OCI-M2 (cell line): Measurements from ENCODE around the gene ANKRD66.
"Not testable (repeated sequence)": the region's sequence is repeated elsewhere in the genome, so short reads cannot be mapped to it uniquely, and the experiment has no call there.

ENCODE experiments used
- DNase-seq: peaks from one replicate; lab custom pipeline; 2025; ENCODE audit not compliant: unreplicated experiment; lab: John Stamatoyannopoulos, UW

ANKRD66 gene

DNA sequence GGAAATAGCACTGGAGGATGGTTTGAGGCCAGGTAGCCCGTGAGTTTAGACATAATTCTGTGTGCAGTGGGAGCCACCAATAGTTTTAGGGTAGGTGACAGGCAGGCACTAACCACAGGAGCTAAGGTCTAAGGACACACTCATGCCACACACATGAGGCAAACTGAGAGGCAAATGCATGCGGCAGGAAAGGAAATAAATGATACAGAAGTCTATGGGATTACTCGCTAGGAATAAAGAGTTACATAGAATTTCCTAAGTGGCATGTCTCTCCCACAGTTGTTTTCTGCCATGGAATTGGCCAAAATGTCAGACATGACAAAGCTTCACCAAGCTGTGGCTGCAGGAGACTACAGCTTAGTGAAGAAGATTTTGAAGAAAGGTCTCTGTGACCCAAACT lies 4.9 kb downstream of the ANKRD66 start:
- DNase-seq: no peak

DNA sequence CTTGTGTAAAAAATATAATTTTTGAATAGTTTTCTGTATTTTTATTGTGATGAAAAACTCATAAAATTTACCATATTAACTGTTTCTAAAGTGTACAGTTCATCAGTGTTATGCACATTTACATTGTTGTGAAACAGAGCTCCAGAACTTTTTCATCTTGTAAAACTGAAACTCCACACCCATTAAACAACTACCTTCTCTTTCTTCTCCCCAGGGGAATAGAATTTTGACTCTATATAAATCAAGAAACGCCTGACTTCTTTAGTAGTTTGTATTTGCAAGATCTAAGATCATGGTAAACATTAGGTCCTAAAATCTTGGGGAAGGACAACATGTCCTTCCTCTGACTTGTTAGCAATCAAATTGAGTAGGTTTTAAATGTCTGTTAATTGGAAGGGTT lies 9.1 kb downstream of the ANKRD66 start:
- no peak for DNase-seq

DNA sequence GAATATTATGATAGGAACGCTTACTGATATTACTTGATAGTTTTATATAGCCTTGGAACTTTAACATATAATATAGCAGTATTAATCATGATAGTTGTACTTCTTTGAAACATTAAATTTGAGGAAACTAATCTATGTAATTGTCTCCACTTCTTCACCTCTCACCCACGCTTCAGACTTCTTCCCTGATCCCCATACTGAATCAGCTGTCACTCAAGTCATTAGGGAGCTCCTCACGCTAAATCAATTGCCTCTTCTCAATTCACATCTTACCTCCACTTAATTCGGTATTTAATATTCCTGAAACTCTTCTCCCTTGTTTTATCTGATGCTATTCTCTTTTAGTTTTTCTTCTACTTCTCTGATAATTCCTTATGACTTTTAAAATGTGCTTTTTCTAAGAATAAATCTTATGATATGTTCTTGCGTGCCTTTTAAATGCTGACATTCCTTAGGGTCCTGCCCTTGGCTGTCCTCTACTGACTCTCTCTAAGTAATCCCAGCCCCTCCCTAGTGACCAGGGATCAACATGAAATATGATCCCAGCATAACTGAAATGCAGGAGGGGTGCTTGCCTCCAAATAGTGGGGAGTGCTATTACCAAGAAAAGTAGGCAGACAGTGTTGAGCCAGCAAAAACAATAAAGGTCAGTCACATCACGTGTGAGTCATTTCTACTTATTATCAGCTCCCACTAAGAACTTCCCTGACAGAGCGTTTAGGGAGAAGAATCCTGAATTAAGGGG lies 9.9 kb downstream of the ANKRD66 start:
- no peak for DNase-seq

DNA sequence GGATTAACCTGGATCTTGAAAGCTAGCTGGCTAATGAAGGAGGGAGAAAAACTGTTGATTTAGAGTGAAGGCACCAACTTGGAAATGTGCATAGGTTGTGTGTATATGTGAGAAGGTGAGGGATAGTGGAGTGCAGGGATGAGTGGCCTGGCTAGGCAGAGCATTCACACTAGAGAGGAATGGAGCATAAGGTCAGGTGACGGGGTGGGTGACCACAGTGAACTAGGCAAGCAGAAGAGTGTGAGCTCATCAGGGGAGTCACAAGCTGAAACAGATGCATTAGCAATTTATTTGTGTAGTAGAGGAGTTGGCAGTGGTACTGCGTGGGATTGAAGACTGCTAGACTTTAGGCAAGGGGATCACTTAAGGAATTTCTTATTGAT lies 10.5 kb downstream of the ANKRD66 start:
- no peak for DNase-seq

DNA sequence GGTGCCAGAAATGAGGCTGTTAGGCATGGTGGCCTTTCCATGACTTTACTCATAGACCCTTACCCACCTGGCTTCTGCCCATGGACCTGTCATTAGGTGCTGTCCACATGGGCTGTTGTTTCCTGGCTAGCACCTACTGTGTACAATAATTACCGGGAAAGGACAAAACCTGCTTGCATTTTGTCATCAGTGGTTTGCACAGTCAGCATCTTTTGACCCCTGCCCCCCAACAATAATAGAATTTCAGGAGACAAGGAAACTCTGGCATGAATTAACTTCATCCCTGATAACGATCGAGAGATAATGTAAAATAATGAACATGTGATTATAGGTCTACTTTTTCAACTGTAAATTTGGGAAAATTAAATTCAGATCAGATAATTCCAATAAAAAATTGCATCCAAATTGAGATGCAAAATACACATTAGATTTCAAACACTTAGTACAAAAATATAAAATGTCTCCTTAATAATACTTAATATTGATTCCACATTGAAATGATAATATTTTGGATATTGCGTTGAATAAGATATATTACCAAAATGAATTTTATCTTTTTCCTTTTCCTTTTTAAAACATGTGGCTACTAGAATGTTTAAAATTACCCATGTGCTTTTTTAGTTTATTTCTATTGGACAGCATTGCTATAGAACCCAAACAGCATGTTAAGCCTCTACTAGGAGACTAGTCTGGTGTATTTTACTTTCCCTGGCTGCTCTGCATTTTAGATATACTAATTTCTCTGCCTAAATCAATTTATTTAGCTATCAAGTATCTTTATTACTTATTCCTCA lies 12.4 kb downstream of the ANKRD66 start:
- no peak for DNase-seq

DNA sequence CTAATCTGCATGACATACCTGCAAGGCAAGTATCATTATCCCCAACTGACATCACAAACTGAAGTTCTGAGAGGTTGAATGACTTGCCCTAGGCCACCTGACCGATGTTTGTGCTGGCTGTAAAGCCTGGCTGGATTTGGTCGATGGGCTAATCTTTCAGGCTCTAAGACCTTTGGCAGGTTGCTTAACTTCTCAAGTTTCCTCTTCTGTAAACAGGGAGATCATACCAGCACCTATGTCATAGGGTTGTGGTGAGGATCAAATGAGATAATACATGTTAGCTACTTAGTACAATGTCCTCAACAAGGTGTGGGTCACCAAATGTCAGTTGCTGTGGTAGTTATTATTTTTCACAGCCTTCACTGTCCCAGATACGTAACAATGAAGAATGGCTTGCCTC lies 14.2 kb downstream of the ANKRD66 start:
- no peak for DNase-seq

DNA sequence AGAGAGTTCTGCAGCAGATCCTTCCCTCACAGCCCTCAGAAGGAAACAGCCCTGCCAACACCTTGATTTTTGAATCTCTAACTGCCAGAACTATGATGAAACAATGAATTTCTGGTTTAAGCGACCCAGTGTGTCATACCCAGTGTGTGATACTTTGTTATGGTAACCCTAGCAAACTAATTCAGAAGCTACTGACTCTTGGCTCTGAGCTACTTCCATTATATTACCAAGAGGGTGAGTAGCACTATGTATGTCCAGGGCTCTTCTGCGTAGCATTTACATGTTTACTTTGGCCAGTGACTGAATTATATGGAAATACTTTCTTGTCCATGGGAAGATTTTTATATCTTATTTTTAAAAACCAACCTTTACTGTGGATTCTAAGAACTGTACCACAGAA lies 16.7 kb downstream of the ANKRD66 start:
- DNase-seq: no peak

DNA sequence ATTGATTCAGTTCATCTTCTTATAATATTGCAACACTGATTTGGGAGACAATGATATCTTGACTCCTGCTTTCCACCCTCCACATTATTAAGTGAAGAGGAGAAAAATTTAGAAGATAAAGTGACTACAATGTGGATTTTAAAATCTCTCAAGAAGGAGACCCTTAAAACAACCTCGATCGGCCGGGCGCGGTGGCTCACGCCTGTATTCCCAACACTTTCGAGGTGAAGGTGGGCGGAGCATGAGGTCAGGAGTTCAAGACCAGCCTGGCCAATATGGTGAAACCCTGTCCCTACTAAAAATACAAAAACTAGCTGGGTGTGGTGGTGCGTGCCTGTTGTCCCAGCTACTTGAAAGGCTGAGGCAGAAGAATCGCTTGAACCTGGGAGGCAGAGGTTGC lies 17.5 kb downstream of the ANKRD66 start:
- DNase-seq: not testable (repeated sequence)

DNA sequence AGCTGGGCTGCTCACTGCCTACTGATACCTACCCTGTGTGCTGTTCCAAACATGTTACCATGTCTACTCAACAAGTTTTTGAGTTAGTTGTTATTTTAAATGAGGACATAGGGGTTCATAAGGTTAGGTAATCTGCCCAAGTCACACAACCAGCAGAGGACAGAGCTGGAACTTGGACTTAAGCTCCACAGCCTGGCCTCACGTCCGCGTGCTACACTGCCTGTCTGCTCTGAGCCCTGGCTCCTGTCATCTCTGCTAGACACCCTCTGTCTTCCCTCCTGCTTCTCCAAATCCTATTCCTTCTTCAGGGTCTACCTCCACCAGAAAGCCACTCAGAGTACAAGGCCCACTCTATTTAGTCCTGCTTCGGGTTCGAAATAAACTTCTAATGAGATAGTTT lies 18.2 kb downstream of the ANKRD66 start:
- DNase-seq: no peak

DNA sequence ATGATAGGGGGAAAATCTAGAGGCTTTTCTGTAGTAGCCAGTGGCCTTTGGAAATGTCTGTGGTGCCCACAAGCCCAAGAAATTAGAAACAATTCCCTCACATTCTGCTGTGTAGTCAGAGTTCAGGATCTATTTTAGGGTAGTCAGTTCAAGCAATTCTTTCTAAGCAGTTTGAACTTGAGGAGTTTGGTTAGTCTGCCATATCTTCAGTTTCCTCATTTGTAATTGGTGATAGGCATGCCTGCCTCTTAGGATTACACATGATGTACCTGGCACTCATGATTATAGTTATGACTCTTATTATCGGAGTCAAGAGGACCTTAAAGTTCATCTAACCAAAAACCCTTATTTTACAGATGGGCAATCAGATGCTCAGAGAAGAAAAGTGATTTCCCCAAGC lies 25.3 kb downstream of the ANKRD66 start:
- DNase-seq: no peak

DNA sequence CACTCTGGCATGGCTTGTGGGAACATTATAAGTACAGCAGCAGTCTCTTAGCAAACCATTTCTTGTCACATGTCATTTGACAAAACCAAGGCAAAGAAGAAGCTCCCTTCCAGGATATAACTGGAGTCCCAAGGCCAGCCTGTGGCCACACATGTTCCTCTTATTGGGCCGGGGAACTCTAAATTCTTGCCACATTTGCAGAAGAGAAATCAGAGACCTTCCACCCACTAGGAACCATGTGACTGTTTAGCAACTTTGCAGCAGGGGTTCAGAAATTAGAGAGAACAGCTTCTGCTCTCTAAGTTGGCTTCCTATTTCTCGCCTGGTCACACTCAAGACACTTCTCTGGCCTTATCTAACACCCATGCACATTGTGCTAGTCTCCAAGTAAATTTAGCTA lies 26.0 kb downstream of the ANKRD66 start:
- no peak for DNase-seq

DNA sequence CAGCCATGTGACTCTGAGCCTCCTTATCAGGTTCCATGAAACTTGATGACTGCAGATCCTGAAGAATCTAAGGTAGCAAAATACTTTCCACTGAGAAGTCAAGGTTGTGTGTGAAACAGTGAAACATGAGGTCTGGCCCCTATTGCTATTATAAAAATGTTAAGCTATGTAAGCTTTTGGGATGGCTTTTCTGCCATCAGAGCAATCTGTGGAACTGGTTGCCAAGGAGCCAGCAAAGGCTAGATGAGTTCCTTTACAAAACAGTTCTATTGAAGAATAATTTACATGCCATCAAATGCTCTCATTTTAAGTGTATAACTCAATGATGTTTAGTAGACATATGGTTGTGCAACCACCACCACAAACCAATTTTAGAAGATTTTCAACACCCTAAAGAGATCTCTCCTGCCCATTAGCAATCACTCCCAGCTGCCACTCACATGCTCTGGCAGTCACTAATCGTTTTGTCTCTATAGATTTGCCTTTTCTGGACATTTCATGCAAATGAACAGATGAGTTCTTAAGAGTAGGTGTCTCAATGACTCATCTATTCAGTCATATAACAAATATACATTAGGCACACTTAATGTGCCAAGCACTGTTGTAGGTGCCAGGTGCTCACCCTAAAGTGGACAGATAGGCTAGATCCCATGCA lies 26.6 kb downstream of the ANKRD66 start:
- no peak for DNase-seq

DNA sequence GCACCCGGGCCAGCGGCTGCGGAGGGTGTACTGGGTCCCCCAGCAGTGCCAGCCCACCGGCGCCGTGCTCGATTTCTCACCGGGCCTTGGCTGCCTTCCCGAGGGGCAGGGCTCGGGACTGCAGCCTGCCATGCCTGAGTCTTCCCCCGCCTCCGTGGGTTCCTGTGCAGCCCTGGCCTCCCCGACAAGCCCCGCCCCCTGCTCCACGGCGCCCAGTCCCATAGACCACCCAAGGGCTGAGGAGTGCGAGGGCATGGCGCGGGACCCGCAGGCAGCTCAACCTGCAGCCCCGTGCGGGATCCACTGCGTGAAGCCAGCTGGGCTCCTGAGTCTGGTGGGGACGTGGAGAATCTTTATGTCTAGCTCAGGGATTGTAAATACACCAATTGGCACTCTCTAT lies 28.0 kb downstream of the ANKRD66 start:
- not testable (repeated sequence) for DNase-seq

DNA sequence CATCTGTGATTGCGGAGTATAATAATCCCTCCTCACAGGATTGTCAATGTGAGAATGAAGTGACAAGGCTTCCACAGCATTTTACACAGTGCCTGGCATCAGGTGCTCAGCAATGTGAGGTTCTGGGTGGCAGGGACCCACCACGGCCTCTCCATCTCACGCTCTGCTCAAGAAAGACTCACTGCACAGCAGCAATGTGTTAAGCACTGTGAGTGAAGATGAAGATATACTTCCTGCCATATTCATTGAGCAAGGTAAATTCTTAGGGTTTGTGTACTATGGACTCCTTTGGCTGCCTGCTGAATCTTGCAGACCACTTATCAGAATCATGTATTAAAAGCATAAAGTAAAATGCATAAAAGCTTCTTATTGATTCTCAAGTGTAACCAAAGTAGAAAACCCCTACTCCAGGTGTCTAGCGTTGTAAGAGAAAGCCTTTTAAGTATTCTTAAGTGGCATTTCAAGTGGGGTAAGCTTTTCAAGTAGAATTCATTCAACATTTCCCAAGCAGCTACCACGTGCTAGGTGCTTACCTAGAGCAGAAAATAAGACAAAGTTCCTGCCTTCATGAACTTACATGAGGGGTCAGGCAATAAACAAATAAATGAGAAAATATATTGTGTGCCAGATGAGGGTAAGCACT lies 29.5 kb downstream of the ANKRD66 start:
- no peak for DNase-seq

DNA sequence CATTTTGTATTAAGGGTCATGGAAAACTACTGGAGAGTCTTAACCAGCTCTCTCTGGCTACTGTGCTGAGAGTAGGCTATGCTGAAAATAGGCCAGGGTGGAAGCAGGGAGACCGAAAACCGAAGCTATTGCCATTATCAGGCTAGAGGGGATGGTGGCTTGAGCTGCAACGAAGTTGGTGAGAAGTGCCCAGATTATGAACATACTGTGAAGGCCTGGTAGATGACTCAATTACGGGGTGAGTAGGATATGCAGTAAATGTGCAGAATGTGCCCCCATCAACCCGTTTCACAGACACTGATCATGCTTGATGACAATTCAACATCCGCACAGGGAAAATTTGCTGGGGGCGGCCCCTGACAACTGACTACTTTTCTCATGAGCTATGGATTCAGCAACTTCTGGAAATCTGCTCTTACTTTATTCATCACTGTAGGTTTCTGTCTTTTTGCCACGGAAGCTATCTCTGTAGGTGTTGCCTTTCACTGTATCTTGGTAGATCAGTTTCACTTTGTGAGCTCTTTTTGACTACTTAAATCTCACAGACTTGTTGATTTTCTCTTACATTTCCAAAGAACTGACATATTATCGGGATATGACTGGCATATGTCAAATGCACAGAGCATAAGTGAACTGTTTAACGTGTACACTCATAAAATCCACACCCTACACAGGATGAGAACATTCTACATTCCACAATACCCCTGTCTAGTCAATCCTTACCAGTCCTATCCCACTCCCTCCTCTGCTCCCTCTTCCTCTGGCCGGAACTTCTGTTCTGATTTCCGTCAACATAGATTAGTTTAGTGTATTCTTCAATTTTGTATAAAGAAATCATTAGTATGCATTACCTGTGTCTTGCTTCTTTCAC lies 31.0 kb downstream of the ANKRD66 start:
- no peak for DNase-seq

DNA sequence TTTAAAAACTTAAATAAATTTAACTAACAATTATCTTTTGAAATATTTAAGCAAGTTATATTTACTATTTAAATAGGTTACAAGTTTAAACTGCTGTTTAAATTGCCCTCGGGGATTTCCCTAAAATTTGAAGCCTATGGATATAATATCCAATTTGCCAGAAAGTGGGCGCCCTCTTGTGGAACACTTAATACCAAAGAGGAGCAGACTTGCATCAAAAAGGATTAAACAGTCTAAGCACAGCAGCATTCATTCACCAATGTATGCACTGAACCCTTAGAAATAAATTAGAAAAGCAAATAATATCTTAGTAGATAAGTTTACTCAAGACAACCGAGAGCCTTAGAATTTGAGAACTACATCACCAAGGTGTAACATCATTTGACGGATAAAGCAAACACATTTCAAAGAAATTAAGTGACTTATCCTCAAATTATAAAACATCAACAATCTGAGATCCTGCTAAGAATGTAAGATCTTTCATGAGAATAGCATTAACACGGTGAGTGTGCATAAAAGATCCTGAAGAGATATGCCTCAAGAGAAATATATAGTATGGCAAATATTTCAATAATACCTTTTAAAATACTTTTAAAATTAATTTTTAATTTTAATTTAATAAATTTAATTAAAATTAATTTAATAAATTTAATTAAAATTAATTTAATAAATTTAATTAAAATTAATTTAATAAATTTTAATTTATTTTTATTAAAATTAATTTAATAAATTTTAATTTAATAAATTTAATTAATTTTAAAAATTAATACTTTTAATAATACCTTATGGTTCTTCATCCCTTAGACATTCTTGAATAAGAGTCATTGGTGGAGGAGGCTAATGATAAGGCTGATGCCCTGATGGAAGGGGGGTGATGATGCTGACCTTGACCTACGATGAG lies 35.0 kb downstream of the ANKRD66 start:
- DNase-seq: peak; percentile 10

DNA sequence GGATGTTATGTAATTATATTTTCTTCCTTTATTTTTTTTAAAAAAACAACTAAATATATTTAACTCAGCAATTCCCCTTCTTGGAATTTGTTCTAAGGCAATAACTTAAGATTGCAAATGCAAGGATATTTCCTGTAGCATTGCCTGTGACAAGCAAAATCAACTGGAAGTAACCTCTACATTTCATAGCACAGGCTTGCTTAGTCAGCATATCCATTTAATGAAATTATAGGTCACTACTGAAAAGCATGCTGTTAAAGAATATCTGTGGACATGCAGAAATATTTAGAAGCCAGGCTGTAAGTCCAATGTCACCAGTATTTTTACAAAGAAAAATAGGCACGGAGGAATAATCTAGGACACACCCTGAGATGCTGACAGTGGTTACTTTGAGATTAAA lies 37.8 kb downstream of the ANKRD66 start:
- no peak for DNase-seq

DNA sequence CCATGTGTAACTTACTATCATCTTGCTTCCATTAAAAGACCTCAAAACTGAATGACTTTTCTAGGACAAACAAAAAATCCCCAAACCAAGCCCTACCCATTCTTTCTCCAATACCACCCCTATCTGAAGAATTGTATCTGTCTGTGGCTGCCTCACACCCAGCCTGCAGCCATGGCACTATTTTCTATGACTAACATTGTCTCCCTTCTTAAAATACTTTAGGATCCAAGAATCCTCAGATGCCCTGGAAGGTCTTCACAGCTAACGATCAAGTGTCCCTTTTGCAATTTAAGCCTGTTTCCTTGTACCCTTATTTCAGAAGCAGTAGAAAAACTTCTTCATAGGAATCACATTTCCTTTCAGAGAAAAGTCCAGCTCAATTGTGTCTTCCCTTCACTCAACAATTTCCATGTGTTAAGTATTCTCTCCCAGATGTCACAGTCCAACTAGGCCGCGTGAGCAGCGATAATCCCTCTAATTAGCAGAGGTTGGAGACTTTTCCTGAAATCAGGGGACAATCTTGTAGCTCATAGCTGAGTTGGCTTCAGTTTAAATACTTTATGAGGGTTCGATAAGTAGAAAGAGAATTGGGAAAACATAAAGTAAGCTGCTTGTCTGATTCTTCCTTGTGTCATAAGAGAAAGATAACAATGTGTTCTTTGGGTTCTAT lies 41.3 kb downstream of the ANKRD66 start:
- DNase-seq: no peak

DNA sequence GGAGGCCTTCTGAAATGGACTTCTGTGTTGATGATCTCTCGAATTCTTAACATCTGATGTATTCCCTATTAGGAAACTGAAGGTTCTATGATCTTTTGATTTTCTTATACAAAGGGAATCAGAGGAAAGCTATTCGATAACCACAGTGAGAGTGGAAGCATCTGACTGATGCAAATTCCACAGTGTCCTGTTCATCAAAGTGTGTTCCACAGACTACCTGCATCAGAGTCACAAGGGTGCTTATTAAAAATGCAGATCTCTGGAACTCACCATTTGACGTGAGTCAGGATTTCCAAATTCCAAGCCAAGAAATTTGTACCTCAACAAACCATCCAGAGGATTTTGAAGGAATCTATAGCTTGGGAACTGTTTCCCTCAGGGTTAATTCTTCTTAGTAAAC lies 42.1 kb downstream of the ANKRD66 start:
- no peak for DNase-seq
